Smooth muscle cell (in vitro differentiated cells): ENCODE results near the gene ROR1. TPM values are rescaled to one million over a fixed set of nuclear protein-coding genes. Genes with fewer than 3 reads are reported as not detected.

Experiments
- DNase-seq: peaks from one replicate; lab custom pipeline; 2025; ENCODE audit not compliant: unreplicated experiment; lab: John Stamatoyannopoulos, UW
- H2AFZ ChIP-seq: fragments of 200-600 bp; sonication (generic); 2 replicates; pipeline ENCODE4 v1.6.0; 2016; ENCODE audit warnings: antibody characterized with exemption, low read depth, mild to moderate bottlenecking
- H3F3A ChIP-seq: fragments of 200-600 bp; sonication (generic); 2 replicates; pipeline ENCODE4 v1.6.0; 2017; ENCODE audit warnings: antibody characterized with exemption, low read depth
- H3K27ac ChIP-seq: fragments of 200-600 bp; sonication (generic); 2 replicates; pipeline ENCODE4 v1.5.1; 2016; ENCODE audit warnings: low read depth, mild to moderate bottlenecking
- H3K27me3 ChIP-seq: fragments of 200-600 bp; sonication (generic); 2 replicates; pipeline ENCODE4 v1.6.1; 2016; ENCODE audit warnings: low read depth, mild to moderate bottlenecking
- H3K36me3 ChIP-seq: fragments of 200-600 bp; sonication (generic); 2 replicates; pipeline ENCODE4 v1.5.1; 2016; ENCODE audit warnings: low read depth
- H3K4me1 ChIP-seq: fragments of 200-600 bp; sonication (generic); 2 replicates; pipeline ENCODE4 v1.5.1; 2016; ENCODE audit warnings: low read depth
- H3K4me2 ChIP-seq: fragments of 200-600 bp; sonication (generic); 2 replicates; pipeline ENCODE4 v1.6.0; 2016; ENCODE audit warnings: mild to moderate bottlenecking
- H3K4me3 ChIP-seq: fragments of 200-600 bp; sonication (generic); 2 replicates; pipeline ENCODE4 v1.5.1; 2016; ENCODE audit warnings: mild to moderate bottlenecking
- H3K79me2 ChIP-seq: fragments of 200-600 bp; sonication (generic); 2 replicates; pipeline ENCODE4 v1.6.0; 2016; ENCODE audit warnings: low read depth, mild to moderate bottlenecking
- H3K9ac ChIP-seq: fragments of 200-600 bp; sonication (generic); 2 replicates; pipeline ENCODE4 v1.6.0; 2016; ENCODE audit warnings: low read depth
- H3K9me3 ChIP-seq: fragments of 200-600 bp; sonication (generic); replicated peaks from 2 replicates; pipeline ENCODE4 v1.5.1; 2016; ENCODE audit warnings: low read depth
- H4K20me1 ChIP-seq: fragments of 200-600 bp; sonication (generic); 2 replicates; pipeline ENCODE4 v1.6.0; 2016; ENCODE audit warnings: low read depth
- WGBS: methylation state at CpG from one replicate; pipeline ENCODE4 v1.1.7; 2016; ENCODE audit warnings: low lambda C conversion rate; 5-methylcytosine and 5-hydroxymethylcytosine counted together
- polyA plus RNA-seq: library from polyadenylated mRNA; unstranded; fragments of >200 nt; fragmentation: Nextera tagmentation; extraction: Ambion mirVana; gene quantifications from 2 replicates; pipeline ENCODE4 v1.2.1, GENCODE V29; 2016
- total RNA-seq: library from RNA; depleted of rRNA; stranded (reverse); fragments of >200 nt; gene quantifications from 2 replicates; pipeline ENCODE4 v1.2.3, GENCODE V29; 2014
- TF ChIP-seq, protein P1 (sequence below): fragments of 200-600 bp; sonication (generic); IDR thresholded peaks from 2 replicates; pipeline ENCODE4 v1.5.1; 2017; ENCODE audit warnings: borderline replicate concordance, mild to moderate bottlenecking, antibody characterized with exemption; ENCODE audit not compliant: insufficient read depth, poor library complexity, severe bottlenecking

The ROR1 gene
- total and polyA plus RNA-seq, 2 experiments from 2014 or later, result 3.3 to 7.2 TPM

DNA sequence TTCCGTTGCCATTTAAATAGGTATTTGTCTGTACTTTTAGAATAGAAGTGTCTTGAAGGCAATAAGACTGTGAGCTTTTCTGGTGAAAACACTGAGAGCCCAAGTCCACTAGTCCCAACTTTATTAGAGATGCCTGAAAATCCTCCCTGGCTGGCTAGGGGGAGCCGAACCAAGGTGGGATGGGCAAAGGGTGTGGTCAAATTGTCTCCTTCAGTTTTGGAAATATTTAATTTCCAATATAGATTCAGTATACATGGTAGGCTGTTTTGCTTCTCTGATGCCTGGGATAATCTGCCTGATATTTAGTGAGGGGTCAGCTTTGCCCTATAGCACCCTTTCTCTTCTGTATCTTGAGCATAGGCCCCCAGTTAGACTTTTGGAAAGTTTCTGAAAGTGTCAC, 3.5 kb downstream of the ROR1 start:
- no peak overlapping the region for H3K27ac ChIP-seq
- no peaks in the 10 kb centered on the region for H3K9me3 ChIP-seq
- H4K20me1 ChIP-seq, result peaks cover 8% of the 10 kb centered on the region
- H3K4me2 ChIP-seq, result no peak overlapping the region
- H3K4me3 ChIP-seq, result no peak overlapping the region
- peaks cover 18% of the 10 kb centered on the region for H3F3A ChIP-seq
- H3K36me3 ChIP-seq, result no peaks in the 10 kb centered on the region
- TF ChIP-seq, protein P1, sequence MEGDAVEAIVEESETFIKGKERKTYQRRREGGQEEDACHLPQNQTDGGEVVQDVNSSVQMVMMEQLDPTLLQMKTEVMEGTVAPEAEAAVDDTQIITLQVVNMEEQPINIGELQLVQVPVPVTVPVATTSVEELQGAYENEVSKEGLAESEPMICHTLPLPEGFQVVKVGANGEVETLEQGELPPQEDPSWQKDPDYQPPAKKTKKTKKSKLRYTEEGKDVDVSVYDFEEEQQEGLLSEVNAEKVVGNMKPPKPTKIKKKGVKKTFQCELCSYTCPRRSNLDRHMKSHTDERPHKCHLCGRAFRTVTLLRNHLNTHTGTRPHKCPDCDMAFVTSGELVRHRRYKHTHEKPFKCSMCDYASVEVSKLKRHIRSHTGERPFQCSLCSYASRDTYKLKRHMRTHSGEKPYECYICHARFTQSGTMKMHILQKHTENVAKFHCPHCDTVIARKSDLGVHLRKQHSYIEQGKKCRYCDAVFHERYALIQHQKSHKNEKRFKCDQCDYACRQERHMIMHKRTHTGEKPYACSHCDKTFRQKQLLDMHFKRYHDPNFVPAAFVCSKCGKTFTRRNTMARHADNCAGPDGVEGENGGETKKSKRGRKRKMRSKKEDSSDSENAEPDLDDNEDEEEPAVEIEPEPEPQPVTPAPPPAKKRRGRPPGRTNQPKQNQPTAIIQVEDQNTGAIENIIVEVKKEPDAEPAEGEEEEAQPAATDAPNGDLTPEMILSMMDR, result no peak
- H3K9ac ChIP-seq, result no peak overlapping the region
- H3K79me2 ChIP-seq, result peaks cover 26% of the 10 kb centered on the region
- H3K27me3 ChIP-seq, result no peaks in the 10 kb centered on the region
- 71% methylated on average over 2 of the region's 2 CpGs for WGBS
- DNase-seq, result no peak
- H2AFZ ChIP-seq, result no peak overlapping the region
- peaks cover 57% of the 10 kb centered on the region for H3K4me1 ChIP-seq

DNA sequence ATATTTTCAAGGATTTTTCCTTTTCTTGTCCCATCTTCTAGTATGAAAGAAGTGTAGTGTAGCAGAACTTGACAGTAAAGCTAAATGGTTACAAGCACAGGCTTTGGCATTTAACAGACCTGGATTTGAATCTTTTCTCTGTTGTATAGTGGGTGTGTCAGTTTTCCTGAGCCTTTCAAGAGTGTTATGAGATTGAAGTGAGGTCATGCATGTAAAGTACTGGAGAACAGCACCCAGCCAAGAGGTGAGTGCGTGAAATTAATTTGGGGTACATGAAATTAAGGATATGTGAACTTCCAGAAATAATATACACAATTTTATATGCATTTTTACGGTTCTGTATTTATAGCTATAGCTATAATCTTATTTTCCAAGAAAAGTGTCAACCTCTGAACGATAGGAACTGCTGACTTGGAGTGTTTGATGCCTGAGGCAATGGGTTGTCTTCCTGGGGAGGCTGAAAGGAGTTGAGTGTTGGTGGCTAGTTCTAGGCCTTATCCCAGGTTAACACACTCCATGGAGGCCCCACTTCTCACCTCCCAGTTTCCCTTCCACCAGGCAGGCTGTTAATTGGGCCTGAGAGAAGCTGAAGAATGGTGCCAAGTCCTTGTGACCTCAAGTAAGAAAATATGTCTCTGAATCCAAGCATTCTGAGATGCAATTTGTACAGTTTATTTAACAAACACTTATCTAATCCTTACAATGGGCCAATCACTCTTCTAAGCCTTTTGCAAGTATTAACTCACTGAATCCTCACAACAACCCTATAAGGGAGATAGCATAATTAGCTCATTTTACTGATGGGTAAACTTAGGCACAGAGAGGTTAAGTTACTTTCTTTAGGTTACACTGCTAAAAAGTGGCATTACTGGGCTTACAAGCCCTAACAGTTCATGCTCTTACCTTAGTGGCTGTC, 4.4 kb downstream of the ROR1 start:
- H3K9me3 ChIP-seq, result no peaks in the 10 kb centered on the region
- H3K79me2 ChIP-seq, result peaks cover 30% of the 10 kb centered on the region
- no peak overlapping the region for H3K27ac ChIP-seq
- no peak overlapping the region for H3K9ac ChIP-seq
- TF ChIP-seq, protein P1, result no peak
- no peak for DNase-seq
- H3K27me3 ChIP-seq, result no peaks in the 10 kb centered on the region
- H4K20me1 ChIP-seq, result peaks cover 8% of the 10 kb centered on the region
- WGBS, result 74% methylated on average over 3 of the region's 3 CpGs
- no peaks in the 10 kb centered on the region for H3K36me3 ChIP-seq
- H2AFZ ChIP-seq, result no peak overlapping the region
- H3K4me3 ChIP-seq, result no peak overlapping the region
- peaks cover 18% of the 10 kb centered on the region for H3F3A ChIP-seq
- no peak overlapping the region for H3K4me2 ChIP-seq
- H3K4me1 ChIP-seq, result peaks cover 66% of the 10 kb centered on the region

- H3K4me1 ChIP-seq, result peaks cover 66% of the 10 kb centered on the region
- TF ChIP-seq, protein P1, result no peak
- H3K36me3 ChIP-seq, result no peaks in the 10 kb centered on the region
- H3K27ac ChIP-seq, result no peak overlapping the region
- no peaks in the 10 kb centered on the region for H3K9me3 ChIP-seq
- H2AFZ ChIP-seq, result peak overlapping the region; percentile 28
- H3K4me3 ChIP-seq, result no peak overlapping the region
- peaks cover 41% of the 10 kb centered on the region for H3K79me2 ChIP-seq
- 29% methylated on average over 7 of the region's 7 CpGs for WGBS
- DNase-seq, result no peak
- no peaks in the 10 kb centered on the region for H3K27me3 ChIP-seq
- no peak overlapping the region for H3K9ac ChIP-seq
- peaks cover 8% of the 10 kb centered on the region for H4K20me1 ChIP-seq
- H3F3A ChIP-seq, result peaks cover 18% of the 10 kb centered on the region
- H3K4me2 ChIP-seq, result peak overlapping the region; percentile 28
These were observed 5.8 kb downstream of the ROR1 start for GRCh38 chr1:63779338-63780211.
